ENCODE data around the gene ANKFY1.
A peak's percentile ranks its signal among the peaks of the same experiment; 100 is the strongest.
"Not testable (repeated sequence)": the region's sequence is repeated elsewhere in the genome, so short reads cannot be mapped to it uniquely, and the experiment has no call there.

Gene ANKFY1

GRCh38 chr17:4155980-4156620 is 107.7 kb downstream of the ANKFY1 start:
- DNase-seq (ENCODE audit: low spot score): no peak

- DNase-seq (ENCODE audit: low spot score): no peak
Measured at GRCh38 chr17:4154201-4154600, 109.6 kb downstream of the ANKFY1 start.

- no peak for DNase-seq (ENCODE audit: low spot score)
Measured at GRCh38 chr17:4152471-4152870, 111.3 kb downstream of the ANKFY1 start.

DNA sequence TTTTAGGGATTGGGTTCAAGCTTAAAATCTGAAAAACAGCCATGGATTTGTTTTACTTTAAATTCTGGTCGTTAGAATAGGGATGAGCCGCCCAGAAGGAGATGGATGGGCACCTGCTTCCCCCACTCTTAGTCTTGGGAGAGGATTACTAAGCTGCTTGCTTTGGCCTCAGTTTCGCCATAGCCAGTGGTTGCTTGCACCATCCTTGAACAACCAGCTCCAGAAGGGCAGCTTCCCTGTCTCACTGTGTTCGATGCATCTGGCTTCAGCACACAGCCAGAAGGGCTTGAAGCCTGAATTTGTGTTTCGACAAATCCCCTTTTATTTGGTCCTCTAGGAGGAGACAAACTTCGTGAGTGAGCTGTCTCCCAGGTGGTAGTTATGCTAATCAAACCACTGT is 113.7 kb downstream of the ANKFY1 start:
- DNase-seq (ENCODE audit: low spot score): no peak

- DNase-seq (ENCODE audit: low spot score): no peak
Measured at GRCh38 chr17:4148611-4149308, 115.0 kb downstream of the ANKFY1 start.

DNA sequence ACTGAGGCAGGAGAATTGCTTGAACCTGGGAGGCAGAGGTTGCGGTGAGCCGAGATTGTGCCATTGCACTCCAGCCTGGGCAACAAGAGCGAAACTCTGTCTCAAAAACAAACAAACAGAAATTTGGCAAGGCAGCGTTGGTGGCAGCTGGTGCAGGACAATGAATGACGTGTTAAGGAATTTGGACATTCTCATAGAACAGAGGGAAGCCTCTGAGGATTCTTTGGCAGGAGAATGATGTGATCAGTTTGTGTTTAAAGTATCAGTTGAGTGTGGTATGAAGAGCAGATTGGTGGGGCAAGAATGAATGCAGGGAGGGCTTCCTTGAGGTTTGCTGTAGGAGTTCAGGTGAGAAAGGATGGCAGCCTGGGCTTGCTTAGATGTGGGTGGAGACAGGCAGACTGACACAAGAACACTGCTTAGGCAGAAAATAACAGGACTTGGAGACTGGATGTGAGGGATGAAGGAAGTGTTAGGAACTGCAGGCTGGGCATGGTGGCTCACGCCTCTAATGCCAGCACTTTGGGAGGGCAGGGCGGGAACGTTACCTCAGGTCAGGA is 115.9 kb downstream of the ANKFY1 start:
- DNase-seq (ENCODE audit: low spot score): no peak

- no peak for DNase-seq (ENCODE audit: low spot score)
Measured at GRCh38 chr17:4146641-4147040, 117.1 kb downstream of the ANKFY1 start.

DNA sequence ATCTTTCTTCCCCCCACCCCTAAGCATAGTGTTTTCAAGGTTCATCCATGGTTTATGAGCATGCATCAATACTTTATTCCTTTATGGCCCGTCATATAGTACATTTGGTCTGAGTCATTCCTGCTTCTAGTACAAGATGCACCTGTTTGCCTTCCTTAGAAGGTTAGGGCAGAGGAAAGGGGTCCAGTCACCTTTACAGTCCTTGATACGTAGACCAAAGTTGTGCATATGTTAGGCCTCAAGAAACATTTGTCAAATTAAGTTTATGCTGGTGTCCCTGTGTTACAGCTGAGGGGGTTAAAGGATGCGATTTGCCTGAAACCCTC is 119.4 kb downstream of the ANKFY1 start:
- no peak for DNase-seq (ENCODE audit: low spot score)

GRCh38 chr17:4143563-4144421 is 120.0 kb downstream of the ANKFY1 start:
- DNase-seq (ENCODE audit: low spot score): peak; percentile 87

GRCh38 chr17:4142107-4142900 is 121.5 kb downstream of the ANKFY1 start:
- DNase-seq (ENCODE audit: low spot score): peak; percentile 23

GRCh38 chr17:4140125-4140524 is 123.7 kb downstream of the ANKFY1 start:
- no peak for DNase-seq (ENCODE audit: low spot score)

- DNase-seq (ENCODE audit: low spot score): not testable (repeated sequence)
Measured at GRCh38 chr17:4138906-4139526, 124.8 kb downstream of the ANKFY1 start.

DNA sequence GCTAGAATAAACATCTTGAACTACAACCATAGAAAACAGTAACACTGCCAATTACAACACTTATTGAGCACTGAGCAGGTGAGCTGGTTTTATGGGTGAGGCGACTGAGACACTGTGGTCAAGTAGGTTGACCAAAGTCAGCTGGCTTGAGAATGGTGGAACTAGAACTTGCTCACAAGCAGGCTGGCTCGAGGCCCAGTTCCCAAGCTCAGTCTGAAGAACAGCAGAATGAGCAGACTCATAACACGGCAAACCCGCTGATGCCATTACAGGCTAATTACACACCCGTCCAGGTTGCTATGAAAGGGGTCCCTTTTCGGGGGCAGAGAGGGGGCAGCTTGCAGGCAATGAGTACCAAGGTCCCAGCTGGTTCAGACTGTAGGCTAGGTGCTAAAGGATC is 127.4 kb downstream of the ANKFY1 start:
- no peak for DNase-seq (ENCODE audit: low spot score)

- no peak for DNase-seq (ENCODE audit: low spot score)
Measured at GRCh38 chr17:4135489-4135888, 128.3 kb downstream of the ANKFY1 start.

- DNase-seq (ENCODE audit: low spot score): no peak
Measured at GRCh38 chr17:4134721-4135120, 129.1 kb downstream of the ANKFY1 start.

- no peak for DNase-seq (ENCODE audit: low spot score)
Measured at GRCh38 chr17:4130715-4131114, 133.1 kb downstream of the ANKFY1 start.

DNA sequence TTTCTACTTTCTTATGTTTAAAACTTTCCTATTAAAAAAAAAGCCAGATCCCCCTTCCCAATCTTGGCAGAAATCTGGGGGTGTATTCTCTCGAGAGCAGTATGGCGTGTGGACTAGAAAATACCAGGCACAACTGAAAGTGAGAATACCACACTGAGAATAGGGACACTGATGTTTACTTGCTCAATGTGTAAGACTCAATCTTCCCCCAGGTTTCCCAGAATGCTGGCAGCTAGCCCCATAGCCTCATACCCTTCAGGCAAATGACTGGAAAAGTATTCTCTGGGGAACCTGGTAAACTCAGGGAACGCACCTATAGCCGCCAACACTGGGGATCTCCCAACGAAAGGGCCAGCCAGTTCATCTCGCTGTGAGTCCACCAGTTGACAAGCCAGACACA is 136.2 kb downstream of the ANKFY1 start:
- DNase-seq (ENCODE audit: low spot score): no peak

DNA sequence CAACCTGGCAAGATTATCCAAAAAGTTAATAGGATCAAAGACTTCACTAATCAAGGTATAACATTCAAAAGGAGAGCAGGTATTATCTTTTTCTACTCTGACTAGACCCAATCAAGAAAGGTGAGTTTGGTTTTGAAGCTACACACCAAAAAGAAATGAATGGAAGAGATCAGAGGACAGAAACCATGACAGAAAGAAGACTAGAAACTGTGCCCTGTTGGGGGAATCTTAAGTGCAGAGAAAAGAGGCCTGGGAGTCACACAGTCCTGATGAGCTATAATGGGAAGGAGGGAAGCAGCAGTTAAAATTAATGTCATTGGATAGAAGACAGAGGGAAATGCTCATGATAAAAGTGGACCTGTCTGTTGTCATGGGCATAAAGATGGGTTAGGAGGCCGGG is 138.2 kb downstream of the ANKFY1 start:
- no peak for DNase-seq (ENCODE audit: low spot score)

DNA sequence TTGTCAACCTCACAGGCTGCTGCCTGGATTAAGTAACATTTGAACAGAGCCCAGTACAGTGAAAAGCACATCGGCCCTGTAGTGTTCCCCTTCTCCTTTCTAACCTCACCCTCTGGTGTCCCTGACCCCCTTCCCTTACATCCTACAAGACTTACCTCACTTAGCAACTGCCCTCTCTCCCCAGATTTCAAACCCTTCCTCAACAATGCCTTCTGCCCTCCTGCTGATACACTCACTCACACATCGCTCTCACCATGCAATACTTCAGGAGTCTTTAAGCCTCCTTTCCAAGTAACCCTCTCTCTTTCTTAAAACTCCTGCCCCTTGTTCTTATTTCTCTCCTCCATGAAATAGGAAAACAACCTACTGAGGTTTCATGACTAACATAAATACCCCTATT is 138.8 kb downstream of the ANKFY1 start:
- DNase-seq (ENCODE audit: low spot score): no peak

- DNase-seq (ENCODE audit: low spot score): no peak
Measured at GRCh38 chr17:4120332-4120731, 143.4 kb downstream of the ANKFY1 start.

- DNase-seq (ENCODE audit: low spot score): no peak
Measured at GRCh38 chr17:4119299-4119698, 144.5 kb downstream of the ANKFY1 start.
